Endothelial cell of umbilical vein (primary cell): ENCODE results near the gene PGK2. TPM values are rescaled to one million over a fixed set of nuclear protein-coding genes. Genes with fewer than 3 reads are reported as not detected.

Experiments
- BruUV-seq: library from RNA; stranded (reverse); fragments of 400-500 nt; replicated peaks from 2 replicates; lab custom pipeline; 2021; lab: Mats Ljungman, UMichigan
- CTCF ChIA-PET: fragments of 300-600, 350-600 bp; sonication (Branson Sonifier 250); formaldehyde crosslinking; loops from one replicate; lab custom pipeline; 2021; ENCODE audit warnings: antibody characterized with exemption, inconsistent platforms; lab: Charles Lee
- POLR2A ChIA-PET: fragments of 300-600, 350-600 bp; sonication (Branson Sonifier 250); formaldehyde crosslinking; loops from one replicate; lab custom pipeline; 2021; ENCODE audit warnings: antibody characterized with exemption, inconsistent platforms; lab: Charles Lee
- DNase-seq: peaks from one replicate; pipeline ENCODE4 v3.0.0-alpha.2; 2011; ENCODE audit warnings: low read depth, low spot score
- FAIRE-seq: peaks from 2 replicates; lab custom pipeline; 2011; peaks lifted over from hg19 to GRCh38; lab: Jason Lieb, UNC
- H2AFZ ChIP-seq: 2 replicates; pipeline ENCODE4 v1.6.0; 2012; ENCODE audit warnings: low read depth, low read length, control low read depth, inconsistent platforms
- H3K27ac ChIP-seq: 2 replicates; pipeline ENCODE4 v1.5.1; 2011; ENCODE audit warnings: low read depth, mild to moderate bottlenecking, control low read depth, low read length, moderate library complexity; ENCODE audit not compliant: insufficient read depth
- H3K27me3 ChIP-seq, 2 experiments: 2 replicates each; pipeline versions ENCODE4 v1.6.0 to v1.6.1; 2011; ENCODE audit warnings: low read length in 2 of 2, mixed read lengths in 1 of 2; ENCODE audit not compliant: control insufficient read depth in 2 of 2, insufficient read depth in 2 of 2
- H3K36me3 ChIP-seq, 2 experiments: 2 replicates in 1 of 2; 3 replicates in 1 of 2; pipeline ENCODE4 v1.5.1; 2011; ENCODE audit warnings: low read length in 2 of 2, mild to moderate bottlenecking in 1 of 2, moderate library complexity in 1 of 2; ENCODE audit not compliant: control insufficient read depth in 2 of 2, insufficient read depth in 2 of 2; ENCODE audit errors: extremely low read depth in 1 of 2
- H3K4me1 ChIP-seq: 3 replicates; pipeline ENCODE4 v1.5.1; 2011; ENCODE audit warnings: mild to moderate bottlenecking, low read length; ENCODE audit not compliant: control insufficient read depth, insufficient read depth; ENCODE audit errors: extremely low read depth
- H3K4me2 ChIP-seq: 2 replicates; pipeline ENCODE4 v1.6.1; 2011; ENCODE audit warnings: low read length, control low read depth, mixed read lengths; ENCODE audit not compliant: insufficient read depth
- H3K4me3 ChIP-seq, 3 experiments: fragments of 200-600 bp in 1 of 3; sonication (generic), shearing (Covaris generic) in 1 of 3; replicated peaks in 1 of 3; 2 replicates each; pipeline ENCODE4 v1.5.1; 2011 to 2016; ENCODE audit warnings: control low read depth in 3 of 3, low read length in 3 of 3, mild to moderate bottlenecking in 2 of 3, inconsistent platforms in 1 of 3, low read depth in 1 of 3, moderate library complexity in 1 of 3; ENCODE audit not compliant: insufficient read depth in 1 of 3
- H3K79me2 ChIP-seq: 2 replicates; pipeline ENCODE4 v1.6.0; 2012; ENCODE audit warnings: low read length, inconsistent platforms; ENCODE audit not compliant: control insufficient read depth, insufficient read depth
- H3K9ac ChIP-seq: replicated peaks from 2 replicates; pipeline ENCODE3; 2011; ENCODE audit warnings: low read length, control low read depth; ENCODE audit not compliant: insufficient read depth; ENCODE audit errors: extremely low read depth
- H3K9me1 ChIP-seq: replicated peaks from 3 replicates; pipeline ENCODE4 v1.6.0; 2011; ENCODE audit warnings: mild to moderate bottlenecking, low read length; ENCODE audit not compliant: control insufficient read depth, insufficient read depth; ENCODE audit errors: extremely low read depth
- H3K9me3 ChIP-seq: replicated peaks from 2 replicates; pipeline ENCODE4 v1.5.1; 2012; ENCODE audit warnings: low read length, inconsistent platforms; ENCODE audit not compliant: control insufficient read depth, insufficient read depth
- H4K20me1 ChIP-seq: replicated peaks from 2 replicates; pipeline ENCODE3; 2011; ENCODE audit warnings: mild to moderate bottlenecking, low read length; ENCODE audit not compliant: control insufficient read depth, insufficient read depth; ENCODE audit errors: extremely low read depth
- CTCF ChIP-seq, 2 donors: IDR thresholded peaks; 1 replicate in 1 of 2; 2 replicates in 1 of 2; pipeline ENCODE4 v1.5.1; 2011; ENCODE audit warnings: low read length in 2 of 2, mild to moderate bottlenecking in 2 of 2, moderate library complexity in 2 of 2, control low read depth in 1 of 2, inconsistent platforms in 1 of 2, low read depth in 1 of 2; ENCODE audit not compliant: insufficient read depth in 1 of 2; ENCODE audit errors: extremely low read depth in 1 of 2
- EZH2 ChIP-seq: IDR thresholded peaks from 2 replicates; pipeline ENCODE4 v1.6.1; 2012; ENCODE audit warnings: borderline replicate concordance, low read depth, mild to moderate bottlenecking, moderate library complexity, low read length, inconsistent platforms; ENCODE audit not compliant: severe bottlenecking
- FOS ChIP-seq: IDR thresholded peaks from 2 replicates; pipeline ENCODE4 v1.6.1; 2011; ENCODE audit warnings: mild to moderate bottlenecking, low read length, moderate library complexity, borderline replicate concordance; ENCODE audit not compliant: insufficient read depth
- GATA2 ChIP-seq: IDR thresholded peaks from 2 replicates; pipeline ENCODE4 v1.7.0; 2011; ENCODE audit warnings: low read depth, mild to moderate bottlenecking, moderate library complexity, mixed read lengths, low read length; ENCODE audit not compliant: insufficient read length, insufficient read depth
- JUN ChIP-seq: IDR thresholded peaks from 2 replicates; pipeline ENCODE4 v1.6.1; 2011; ENCODE audit warnings: borderline replicate concordance, low read depth; ENCODE audit not compliant: insufficient read length, insufficient read depth
- MAX ChIP-seq: IDR thresholded peaks from 2 replicates; pipeline ENCODE4 v1.6.1; 2011; ENCODE audit not compliant: insufficient read depth, insufficient read length
- MYC ChIP-seq: IDR thresholded peaks from one replicate; pipeline ENCODE4 v1.6.1; 2011; ENCODE audit warnings: mild to moderate bottlenecking, low read depth, low read length
- POLR2A ChIP-seq: IDR thresholded peaks from 2 replicates; pipeline ENCODE4 v1.6.1; 2012; ENCODE audit warnings: low read depth, mild to moderate bottlenecking, control low read depth, low read length
- POLR2AphosphoS5 ChIP-seq: IDR thresholded peaks from 2 replicates; pipeline ENCODE4 v1.6.1; 2012; ENCODE audit warnings: low read depth, mild to moderate bottlenecking, control low read depth, low read length, moderate library complexity; ENCODE audit not compliant: insufficient read depth
- dilution Hi-C: fragments of 300-500 bp; cut with MboI; formaldehyde crosslinking; loops from one replicate; pipeline ENCODE4 v1.15.0; 2019; ENCODE audit warnings: low sequenced_read_pairs; ENCODE audit not compliant: extremely low pct_ligation_motif_present
- intact Hi-C: fragments of 100-400 bp; cut with micrococcal nuclease; formaldehyde crosslinking; loops from one replicate; pipeline ENCODE4 v1.10.0; 2022
- polyA plus RNA-seq, 4 experiments: library from polyadenylated mRNA; depleted of rRNA in 3 of 4; stranded (reverse) in 3 of 4; unstranded in 1 of 4; fragments of >200 nt; gene quantifications; 2 replicates each; pipeline versions ENCODE4 v1.2.1 to v1.2.3, GENCODE V29; 2011 to 2012; ENCODE audit warnings: missing spikeins in 1 of 4
- total RNA-seq: library from RNA; stranded (reverse); gene quantifications from 2 replicates; pipeline ENCODE4 v1.2.3, GENCODE V29; 2021

PGK2 gene
- total and polyA plus RNA-seq, 2 donors (not counting 3 experiments of a cell fraction or from before 2014, with no cell fraction given), result not detected

- H2AFZ ChIP-seq, result no peak overlapping the region
- no peak overlapping the region for H3K4me2 ChIP-seq
- POLR2A ChIA-PET, result no interaction called here
- dilution Hi-C loops, result no loop called here
- FAIRE-seq (no peak), DNase-seq (no peak)
- CTCF ChIA-PET, result no interaction called here
- no peak overlapping the region for H3K27ac ChIP-seq
- no peak overlapping the region for H3K4me3 ChIP-seq
- no peaks in the 10 kb centered on the region for H4K20me1 ChIP-seq
- H3K36me3 ChIP-seq, result no peaks in the 10 kb centered on the region
- H3K9me3 ChIP-seq, result no peaks in the 10 kb centered on the region
- H3K9ac ChIP-seq, result no peak overlapping the region
- no peaks in the 10 kb centered on the region for H3K4me1 ChIP-seq
- BruUV-seq, result no TSS peak
- intact Hi-C loops, result no loop called here
- H3K27me3 ChIP-seq, result no peaks in the 10 kb centered on the region
- TF ChIP-seq MAX, result no peak
- no peak for TF ChIP-seq POLR2AphosphoS5
- no peak for TF ChIP-seq JUN
- no peak for TF ChIP-seq CTCF (IDR thresholded peaks at IDR 0.05; ENCODE audit: extremely low read depth in 1 of 2, insufficient read depth in 1 of 2, low read depth in 1 of 2, low read length in 2 of 2)
- no peak for TF ChIP-seq POLR2A
- no peak for TF ChIP-seq MYC
- TF ChIP-seq GATA2, result no peak
- TF ChIP-seq FOS, result no peak
- TF ChIP-seq EZH2, result no peak
- H3K79me2 ChIP-seq, result no peaks in the 10 kb centered on the region
- H3K9me1 ChIP-seq, result no peaks in the 10 kb centered on the region
These were observed 47.7 kb downstream of the PGK2 start for GRCh38 chr6:49739423-49739822.
